Thyroid gland (tissue), 4 donors: ENCODE results near the gene HSF4.

Experiments used
- POLR2A ChIP-seq, 2 donors: fragments of 450-650 bp; IDR thresholded peaks; one replicate each; pipeline ENCODE4 v1.6.1; 2017; ENCODE audit warnings: antibody characterized with exemption in 2 of 2, mild to moderate bottlenecking in 2 of 2, moderate library complexity in 1 of 2
- TF ChIP-seq, protein P1 (sequence below), 6 experiments: fragments of 200-600 bp in 3 of 6; fragments of 450-650 bp in 3 of 6; sonication (generic) in 3 of 6; IDR thresholded peaks; one replicate each; pipeline ENCODE4 v1.5.1; 2016 to 2019; ENCODE audit warnings: antibody characterized with exemption in 6 of 6, mild to moderate bottlenecking in 2 of 6, inconsistent platforms in 1 of 6, moderate library complexity in 1 of 6

DNA sequence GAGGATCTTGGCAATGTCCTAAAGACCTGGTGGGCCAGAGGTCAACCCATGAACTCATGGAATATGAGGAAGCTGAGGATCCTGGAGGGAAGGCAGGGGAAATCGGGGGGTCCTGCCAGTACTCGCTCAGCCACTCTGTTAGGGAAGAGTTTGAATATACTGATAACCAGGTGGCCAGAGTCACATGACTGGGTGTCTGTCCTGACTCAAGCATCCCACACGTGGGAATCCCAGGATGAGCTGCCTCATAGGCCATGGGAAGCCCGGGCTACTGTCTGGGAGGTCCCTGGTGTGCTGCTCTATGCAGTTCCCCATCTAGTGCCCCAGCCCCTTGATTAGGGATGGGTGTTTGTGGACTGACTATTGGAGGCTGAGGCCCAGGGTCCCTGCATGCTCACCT, 23.8 kb downstream of the HSF4 start:
- TF ChIP-seq, protein P1, sequence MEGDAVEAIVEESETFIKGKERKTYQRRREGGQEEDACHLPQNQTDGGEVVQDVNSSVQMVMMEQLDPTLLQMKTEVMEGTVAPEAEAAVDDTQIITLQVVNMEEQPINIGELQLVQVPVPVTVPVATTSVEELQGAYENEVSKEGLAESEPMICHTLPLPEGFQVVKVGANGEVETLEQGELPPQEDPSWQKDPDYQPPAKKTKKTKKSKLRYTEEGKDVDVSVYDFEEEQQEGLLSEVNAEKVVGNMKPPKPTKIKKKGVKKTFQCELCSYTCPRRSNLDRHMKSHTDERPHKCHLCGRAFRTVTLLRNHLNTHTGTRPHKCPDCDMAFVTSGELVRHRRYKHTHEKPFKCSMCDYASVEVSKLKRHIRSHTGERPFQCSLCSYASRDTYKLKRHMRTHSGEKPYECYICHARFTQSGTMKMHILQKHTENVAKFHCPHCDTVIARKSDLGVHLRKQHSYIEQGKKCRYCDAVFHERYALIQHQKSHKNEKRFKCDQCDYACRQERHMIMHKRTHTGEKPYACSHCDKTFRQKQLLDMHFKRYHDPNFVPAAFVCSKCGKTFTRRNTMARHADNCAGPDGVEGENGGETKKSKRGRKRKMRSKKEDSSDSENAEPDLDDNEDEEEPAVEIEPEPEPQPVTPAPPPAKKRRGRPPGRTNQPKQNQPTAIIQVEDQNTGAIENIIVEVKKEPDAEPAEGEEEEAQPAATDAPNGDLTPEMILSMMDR (IDR thresholded peaks at IDR 0.05) = no peak
- no peak for TF ChIP-seq POLR2A (IDR thresholded peaks at IDR 0.05)
